H4 (cell line): ENCODE measurements around the gene PJA2. TPM values are rescaled to one million over a fixed set of nuclear protein-coding genes. Genes with fewer than 3 reads are reported as not detected.
"Not testable (repeated sequence)": the region's sequence is repeated elsewhere in the genome, so short reads cannot be mapped to it uniquely, and the experiment has no call there.

Source experiments
- DNase-seq: peaks from one replicate; pipeline ENCODE4 v3.0.0-alpha.2; 2015; ENCODE audit warnings: low spot score
- total RNA-seq: library from RNA; depleted of rRNA; stranded (reverse); fragments of >200 nt; shearing (Covaris generic); gene quantifications from 2 replicates; pipeline ENCODE4 v1.2.3, GENCODE V29; 2014; rRNA removed

PJA2 gene
- total RNA-seq, result 33.9 and 44.2 TPM in 2 replicates

DNA sequence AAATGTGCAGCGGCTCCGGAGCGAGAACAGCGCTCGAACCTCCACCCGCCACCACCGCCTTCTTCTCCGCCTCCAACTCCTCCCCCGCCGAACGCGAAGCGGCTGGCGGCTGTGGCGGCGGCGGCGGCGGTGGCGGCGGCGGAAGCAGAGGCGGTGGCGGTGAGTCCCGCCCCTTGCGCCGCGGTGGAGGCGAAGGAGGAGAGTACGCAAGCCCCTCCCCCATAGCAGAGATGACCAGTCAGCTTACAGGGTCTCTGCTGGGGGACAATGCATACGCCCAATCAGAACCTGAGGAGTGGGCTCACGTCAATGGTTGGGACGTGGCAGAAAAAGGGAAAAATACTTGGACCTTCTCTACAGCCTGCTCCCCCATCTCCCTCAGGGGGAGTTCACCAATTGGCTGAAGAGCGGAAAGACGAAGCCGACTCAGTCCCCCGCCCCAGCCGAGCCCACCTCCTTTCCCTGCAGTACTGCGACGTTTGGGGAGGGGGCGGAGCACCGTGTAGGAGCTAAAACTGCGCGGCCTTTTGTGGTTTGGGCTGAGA, at the start of gene PJA2:
TSS of gene PJA2 (minus strand) at position 131 of the 545 bp plus-strand sequence. CDS start 26,541 bp downstream, outside the sequence.
- DNase-seq, result peak; percentile 100

- peak; percentile 99 for DNase-seq
Measured at GRCh38 chr5:109455598-109456096, 45.9 kb upstream of the PJA2 start.

DNA sequence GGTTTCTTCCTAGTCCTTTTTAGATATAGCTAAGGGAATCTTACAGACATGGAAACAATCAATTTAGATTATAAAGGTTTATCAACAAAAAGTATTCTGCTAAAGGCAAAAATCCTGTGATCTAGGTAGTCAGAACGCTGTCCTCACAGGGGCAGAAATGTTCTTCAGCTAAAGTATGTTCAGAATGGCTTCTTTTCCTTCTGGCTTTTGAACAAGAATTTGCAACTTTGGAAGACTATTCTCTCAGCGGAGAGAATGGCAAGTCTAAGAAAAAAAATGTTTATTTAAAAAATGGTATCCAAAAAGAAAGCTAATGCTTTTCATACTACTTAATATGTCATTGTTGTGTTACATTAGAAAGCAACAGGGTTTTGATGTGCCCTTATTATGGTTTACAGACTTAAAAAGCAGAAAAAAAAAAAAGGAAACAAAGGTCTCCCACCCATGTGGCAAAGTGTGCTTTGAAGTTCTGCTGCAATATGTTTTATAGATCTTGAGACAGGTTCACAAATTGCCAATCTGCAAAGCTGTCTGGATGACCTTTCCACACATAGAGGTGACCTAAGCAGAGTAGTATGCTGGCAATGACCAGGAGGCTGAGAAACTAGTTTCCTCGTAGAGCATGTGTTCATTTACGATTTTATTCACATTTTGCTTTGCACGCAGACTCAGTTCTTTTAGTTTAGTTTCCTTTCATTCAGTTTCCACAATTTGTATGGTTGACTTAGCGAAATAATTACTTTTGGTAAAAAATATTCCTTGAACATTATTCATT, 45.1 kb upstream of the PJA2 start:
- peak; percentile 19 for DNase-seq

DNA sequence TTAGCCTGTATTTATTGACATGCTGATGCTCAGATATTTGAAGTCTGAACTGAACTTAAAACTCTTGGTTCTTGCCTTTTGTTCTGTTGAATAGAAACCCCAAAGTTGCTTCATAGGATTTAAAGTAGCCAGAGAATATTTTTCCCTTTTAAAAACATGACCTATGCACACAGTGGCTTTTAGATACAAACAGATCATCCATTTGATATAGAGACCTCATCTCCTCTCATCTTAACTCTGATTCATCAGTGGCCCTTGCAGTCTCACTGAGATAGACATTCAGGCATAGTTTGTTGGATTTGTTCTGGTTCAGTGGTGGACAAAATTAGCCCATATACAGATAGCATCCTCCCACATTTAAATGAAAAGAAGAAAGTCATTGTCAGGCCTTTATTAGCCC, 43.5 kb upstream of the PJA2 start:
- DNase-seq, result no peak

- DNase-seq, result no peak
Measured at GRCh38 chr5:109452661-109453060, 42.9 kb upstream of the PJA2 start.

DNA sequence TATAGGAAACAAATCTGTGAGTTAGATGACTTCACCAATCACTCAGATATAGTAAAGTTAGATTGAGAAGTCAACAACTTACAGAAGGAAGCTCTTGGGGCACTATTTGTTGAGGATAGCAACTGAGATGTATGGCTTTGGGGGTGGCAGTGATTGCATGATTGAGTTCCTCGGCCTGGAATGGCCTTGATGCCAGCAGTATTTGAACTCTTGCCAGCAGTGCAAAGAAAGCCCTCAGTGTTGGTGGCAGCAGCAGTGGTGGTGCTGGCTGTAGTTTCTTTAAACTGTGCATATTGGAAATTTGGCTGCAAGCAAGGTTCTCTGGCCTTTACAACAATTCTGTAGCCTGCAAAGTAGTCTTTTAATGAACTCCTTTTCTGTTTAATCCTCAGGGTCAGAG, 41.4 kb upstream of the PJA2 start:
- no peak for DNase-seq

DNA sequence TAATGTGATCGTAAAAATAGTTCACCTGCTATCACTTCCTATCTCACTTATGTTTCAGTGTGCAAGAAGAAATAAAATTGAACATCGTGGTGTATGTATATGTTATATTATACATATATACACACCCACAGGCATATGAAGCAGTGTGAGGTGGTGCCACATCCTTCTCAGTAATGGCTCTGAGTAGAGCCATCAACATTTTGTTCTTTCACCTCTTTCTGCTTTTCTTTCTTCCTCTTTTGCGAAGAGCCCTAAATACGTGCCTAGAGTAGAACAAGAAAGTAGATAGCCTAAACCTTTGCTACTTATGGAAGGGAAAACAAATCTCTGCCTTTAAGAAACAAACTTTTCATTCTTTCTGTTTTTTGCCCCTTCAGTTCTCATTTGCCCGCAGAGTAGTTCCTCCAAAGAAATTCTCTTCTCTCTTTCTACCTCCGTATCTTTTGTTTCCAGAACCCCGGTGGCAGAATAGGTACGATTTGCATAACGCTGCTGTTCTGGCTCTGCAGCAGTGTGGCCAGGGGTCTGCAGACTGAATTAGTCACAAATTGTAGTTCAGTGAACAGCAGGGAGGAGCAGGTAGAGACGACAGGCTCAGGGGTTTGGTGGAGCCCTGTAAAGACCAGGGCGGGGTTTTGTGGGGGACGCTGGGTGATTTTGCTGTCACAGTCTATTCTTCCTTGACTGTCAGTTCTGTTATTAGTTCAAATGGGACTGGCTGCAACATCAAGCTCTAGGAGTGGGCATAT, 40.5 kb upstream of the PJA2 start:
- DNase-seq, result no peak

DNA sequence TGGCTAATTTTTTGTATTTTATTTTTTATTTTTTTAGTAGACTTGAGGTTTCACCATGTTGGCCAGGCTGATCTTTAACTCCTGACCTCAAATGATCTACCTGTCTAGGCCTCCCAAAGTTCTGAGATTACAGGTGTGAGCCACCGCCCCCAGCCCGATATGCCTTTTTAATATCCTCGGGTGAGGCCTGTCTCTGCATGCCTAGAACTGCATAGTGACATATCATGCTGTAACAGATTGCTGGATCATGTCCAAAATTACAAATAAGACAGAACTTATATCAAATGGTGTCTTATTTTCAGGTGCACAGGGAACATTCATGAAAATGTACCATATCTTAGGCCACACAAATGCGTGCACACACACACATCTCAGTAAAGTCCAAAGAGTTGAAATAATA, 39.1 kb upstream of the PJA2 start:
- no peak for DNase-seq

GRCh38 chr5:109439590-109439989, 29.8 kb upstream of the PJA2 start:
- DNase-seq, result no peak

DNA sequence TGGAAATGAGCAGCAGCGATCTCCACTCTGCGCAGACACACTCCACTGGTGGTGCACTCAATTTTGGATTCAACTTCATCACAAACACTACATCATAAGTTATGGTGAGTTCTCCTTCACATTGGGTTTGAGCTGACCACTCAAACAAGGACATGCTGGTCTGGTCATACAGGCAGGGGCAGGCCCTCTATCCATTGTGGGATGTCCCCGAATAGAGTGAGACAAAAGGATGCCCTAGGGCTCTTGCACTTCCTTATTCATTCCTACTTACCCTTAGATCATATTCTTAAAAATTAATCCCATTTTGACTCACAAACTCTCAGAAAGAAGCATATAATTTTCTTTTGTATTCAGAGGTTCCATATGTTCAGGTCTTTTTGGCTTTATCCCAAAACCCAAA, 16.3 kb upstream of the PJA2 start:
- DNase-seq, result no peak

- not testable (repeated sequence) for DNase-seq
Measured at GRCh38 chr5:109425521-109425920, 15.7 kb upstream of the PJA2 start.

GRCh38 chr5:109421956-109422355, 12.2 kb upstream of the PJA2 start:
- DNase-seq, result no peak

GRCh38 chr5:109418712-109419352, 9.1 kb upstream of the PJA2 start:
- no peak for DNase-seq

GRCh38 chr5:109416882-109417281, 7.1 kb upstream of the PJA2 start:
- DNase-seq, result no peak

DNA sequence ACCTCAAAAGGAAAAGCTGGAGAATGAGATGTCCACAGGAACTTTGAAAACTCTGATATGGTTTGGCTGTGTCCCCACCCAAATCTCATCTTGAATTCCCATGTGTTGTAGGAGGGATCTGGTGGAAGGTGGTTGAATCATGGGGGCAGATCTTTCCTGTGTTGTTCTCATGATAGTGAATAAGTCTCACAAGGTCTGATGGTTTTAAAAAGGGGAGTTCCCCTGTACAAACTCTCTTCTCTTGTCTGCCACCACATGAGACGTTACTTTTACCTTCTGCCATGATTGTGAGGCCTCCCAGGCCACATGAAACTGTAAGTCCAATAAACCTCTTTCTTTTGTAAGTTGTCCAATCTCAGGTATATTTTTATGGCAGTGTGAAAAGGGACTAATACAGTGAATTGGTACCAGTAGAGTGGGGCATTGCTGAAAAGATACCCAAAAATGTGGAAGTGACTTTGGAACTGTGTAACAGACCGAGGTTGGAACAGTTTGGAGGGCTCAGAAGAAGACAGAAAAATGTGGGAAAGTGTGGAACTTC, 4.2 kb upstream of the PJA2 start:
- not testable (repeated sequence) for DNase-seq

DNA sequence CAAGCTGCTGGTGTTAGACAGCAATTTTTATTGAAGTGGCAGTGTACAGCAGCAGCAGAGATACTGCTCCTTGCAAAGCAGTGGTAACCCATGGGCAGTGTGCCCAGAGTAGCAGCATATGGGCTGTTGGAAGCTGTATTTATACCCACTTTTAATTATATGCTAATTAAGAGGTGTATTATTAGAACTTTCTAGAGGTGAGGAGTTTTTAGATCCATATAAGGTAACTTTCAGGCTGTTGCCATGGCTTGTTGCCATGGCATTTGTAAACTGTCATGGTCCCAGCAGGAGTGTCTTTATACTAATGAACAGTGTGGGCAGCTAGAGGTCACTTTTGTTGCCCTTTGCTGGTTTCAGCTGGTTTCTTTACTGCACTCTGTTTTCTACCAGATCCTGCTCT, 3.7 kb upstream of the PJA2 start:
- DNase-seq, result peak; percentile 27

DNA sequence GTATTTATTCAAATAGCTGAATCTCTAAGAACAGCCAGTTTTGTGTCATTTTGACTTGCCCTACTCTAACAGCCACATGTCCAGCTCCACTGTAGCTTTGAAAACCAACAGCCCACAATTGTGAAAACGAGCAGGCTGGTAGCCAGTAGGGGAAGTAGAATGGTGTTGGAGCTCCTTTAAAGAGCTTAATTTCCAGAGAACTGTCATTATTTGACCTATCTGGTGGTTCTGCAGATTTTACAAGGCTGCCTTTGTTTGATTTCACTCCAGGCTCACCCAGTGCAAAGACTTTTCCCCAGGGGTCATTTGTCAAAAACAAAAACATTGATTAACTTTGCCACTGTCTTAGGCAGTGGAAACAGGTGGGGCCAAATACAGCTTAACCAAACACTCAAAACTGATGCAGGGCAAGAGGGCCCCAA, 3.2 kb upstream of the PJA2 start:
- DNase-seq, result no peak

DNA sequence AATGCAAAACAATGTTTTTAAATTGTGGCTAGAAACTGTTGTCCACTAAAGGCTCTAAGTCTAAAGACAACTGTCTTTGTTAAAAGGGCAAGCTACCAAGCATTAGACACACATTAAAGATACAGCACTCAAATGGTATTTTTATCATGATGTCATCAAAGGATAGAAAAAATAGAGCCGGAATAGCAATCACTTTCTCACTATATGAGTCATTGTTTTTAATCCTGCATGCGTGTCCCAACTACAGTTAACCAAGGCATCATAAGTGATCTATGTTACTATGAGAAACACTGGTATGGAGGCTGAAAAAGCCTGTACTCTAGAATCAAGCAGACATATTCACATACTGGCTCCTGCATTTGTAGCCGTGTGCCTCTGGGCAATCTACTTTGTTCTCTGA, 1.9 kb upstream of the PJA2 start:
- DNase-seq, result peak; percentile 74

DNA sequence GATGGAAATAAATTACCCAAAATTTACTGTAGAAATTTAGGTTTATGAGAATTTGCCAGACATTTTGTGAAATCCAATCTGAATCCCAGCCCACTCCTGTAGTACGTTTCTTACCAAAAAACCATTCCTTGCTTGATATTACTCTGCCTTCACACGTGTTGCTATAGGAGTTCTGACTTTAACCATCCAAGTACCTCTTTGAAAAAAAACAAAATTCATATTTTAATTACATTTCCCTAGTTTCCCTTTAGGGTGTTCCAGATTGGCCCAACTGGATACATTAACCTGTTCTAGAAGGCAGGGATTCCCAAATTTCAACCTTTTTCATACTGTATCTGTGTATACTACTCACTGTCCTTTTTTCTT, 1.4 kb upstream of the PJA2 start:
- DNase-seq, result no peak

DNA sequence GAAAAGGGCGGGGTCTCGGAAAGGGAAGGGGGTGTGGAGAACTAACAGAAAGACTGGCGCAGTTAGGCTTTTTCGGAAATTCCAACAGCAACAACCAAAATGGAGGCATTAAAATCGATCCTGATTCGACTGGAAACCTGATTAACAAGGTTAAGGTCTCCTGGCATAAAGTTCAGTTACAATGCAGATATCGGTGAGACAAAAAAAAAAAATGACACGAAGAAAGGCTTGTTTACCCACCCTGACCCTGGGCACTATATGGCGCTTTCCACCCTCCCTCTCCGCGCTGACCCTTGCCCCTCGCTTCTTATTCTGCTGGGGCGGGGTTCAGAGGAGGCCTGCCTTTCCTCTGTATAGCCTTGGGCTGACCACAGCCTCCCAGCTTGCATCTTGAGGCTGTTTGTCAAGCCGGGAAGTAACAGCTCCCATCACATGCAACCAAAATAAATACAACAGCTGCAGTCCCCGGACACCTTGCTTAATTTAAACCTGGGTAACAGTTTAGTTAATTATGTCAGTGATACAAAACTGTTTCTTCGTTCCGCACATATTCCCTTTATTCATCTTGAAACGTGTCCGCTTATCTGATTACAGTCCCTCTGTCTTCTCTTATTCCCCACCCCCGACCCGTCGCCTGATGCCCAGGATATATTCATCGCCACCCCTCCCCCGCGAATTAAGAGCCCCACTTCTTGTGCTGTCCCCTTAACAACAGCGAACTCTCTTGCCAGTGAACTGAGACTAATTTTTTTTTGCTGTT, 795 bp upstream of the PJA2 start:
- peak; percentile 83 for DNase-seq
